Tibial nerve (tissue), 3 donors: ENCODE measurements around the gene DQX1.

Experiments
- POLR2A ChIP-seq, 2 donors: fragments of 450-650 bp; IDR thresholded peaks; one replicate each; pipeline ENCODE4 v1.6.1; 2017; ENCODE audit warnings: antibody characterized with exemption in 2 of 2, mild to moderate bottlenecking in 2 of 2, moderate library complexity in 2 of 2
- TF ChIP-seq, protein P1 (sequence below), 5 experiments: fragments of 200-600 bp in 3 of 5; fragments of 450-650 bp in 2 of 5; sonication (generic) in 3 of 5; IDR thresholded peaks; one replicate each; pipeline ENCODE4 v1.5.1; 2016 to 2019; ENCODE audit warnings: antibody characterized with exemption in 5 of 5, mild to moderate bottlenecking in 3 of 5, moderate library complexity in 2 of 5

DNA sequence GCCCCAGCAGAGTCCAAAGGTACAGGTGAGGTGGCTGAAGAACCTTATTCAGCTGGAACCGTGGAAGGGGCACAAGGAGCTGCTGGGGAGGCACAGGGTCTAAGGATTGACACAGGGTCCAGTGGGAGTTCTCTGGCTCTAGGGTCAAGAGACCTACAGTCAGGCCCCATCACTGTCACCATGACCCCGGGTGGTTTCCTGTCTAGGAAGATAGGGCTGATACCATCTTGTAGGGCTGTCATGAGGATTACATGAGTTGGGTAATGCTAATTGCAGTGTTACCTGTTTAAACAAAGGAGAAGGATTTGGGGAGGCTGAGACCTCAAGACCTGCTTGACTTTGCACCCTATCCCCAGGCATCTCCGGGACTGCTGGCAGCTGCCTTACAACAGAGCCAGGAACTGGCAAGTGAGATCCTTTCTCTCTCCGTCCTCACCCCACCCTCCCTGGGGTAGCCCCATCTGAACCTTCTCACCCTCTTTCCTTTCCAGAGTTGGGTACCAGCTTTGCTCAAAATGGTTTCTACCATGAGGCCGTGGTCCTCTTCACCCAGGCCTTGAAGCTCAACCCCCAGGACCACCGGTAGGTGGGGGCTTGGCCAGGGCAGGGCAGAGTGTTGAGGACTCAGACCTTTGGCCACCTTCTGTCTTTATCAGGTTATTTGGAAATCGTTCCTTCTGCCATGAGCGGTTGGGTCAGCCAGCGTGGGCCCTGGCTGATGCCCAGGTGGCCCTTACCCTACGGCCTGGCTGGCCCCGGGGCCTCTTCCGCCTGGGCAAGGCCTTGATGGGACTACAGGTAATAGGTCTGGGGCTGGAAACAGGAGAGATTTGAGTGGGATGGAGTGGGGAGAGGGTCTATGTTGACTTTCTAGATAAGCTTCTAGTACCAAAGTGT lies 34.1 kb downstream of the DQX1 start:
- TF ChIP-seq, protein P1, sequence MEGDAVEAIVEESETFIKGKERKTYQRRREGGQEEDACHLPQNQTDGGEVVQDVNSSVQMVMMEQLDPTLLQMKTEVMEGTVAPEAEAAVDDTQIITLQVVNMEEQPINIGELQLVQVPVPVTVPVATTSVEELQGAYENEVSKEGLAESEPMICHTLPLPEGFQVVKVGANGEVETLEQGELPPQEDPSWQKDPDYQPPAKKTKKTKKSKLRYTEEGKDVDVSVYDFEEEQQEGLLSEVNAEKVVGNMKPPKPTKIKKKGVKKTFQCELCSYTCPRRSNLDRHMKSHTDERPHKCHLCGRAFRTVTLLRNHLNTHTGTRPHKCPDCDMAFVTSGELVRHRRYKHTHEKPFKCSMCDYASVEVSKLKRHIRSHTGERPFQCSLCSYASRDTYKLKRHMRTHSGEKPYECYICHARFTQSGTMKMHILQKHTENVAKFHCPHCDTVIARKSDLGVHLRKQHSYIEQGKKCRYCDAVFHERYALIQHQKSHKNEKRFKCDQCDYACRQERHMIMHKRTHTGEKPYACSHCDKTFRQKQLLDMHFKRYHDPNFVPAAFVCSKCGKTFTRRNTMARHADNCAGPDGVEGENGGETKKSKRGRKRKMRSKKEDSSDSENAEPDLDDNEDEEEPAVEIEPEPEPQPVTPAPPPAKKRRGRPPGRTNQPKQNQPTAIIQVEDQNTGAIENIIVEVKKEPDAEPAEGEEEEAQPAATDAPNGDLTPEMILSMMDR (IDR thresholded peaks at IDR 0.05), result no peak
- TF ChIP-seq POLR2A (IDR thresholded peaks at IDR 0.05), result no peak
